ENCODE data around the gene FGD4. TPM values are rescaled to one million over a fixed set of nuclear protein-coding genes. Genes with fewer than 3 reads are reported as not detected.

Gene FGD4
- total RNA-seq, 3 donors from 2014 or later = 0.16 to 0.33 (median 0.22) TPM

DNA sequence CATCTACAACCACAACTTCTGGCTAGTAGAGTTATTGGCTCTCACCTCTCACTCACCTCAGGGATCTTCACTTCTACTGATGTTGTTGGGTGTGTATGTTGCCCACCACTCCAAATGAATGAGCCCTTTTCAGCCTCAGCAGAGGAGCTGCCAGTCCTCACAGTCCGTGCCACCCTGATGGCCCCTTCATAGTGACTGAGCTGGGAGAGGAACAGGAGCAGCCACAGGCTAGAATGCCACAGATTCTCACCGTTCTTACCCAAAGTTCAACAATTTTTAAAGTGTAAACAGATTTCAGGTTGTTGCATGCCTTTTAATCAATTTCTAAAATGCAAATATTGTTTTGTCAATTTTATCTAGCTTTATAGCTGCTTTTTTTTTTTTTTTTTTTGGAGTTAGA, 205.2 kb downstream of the FGD4 start:
- ATAC-seq = no peak
- Mint-ChIP-seq H3K36me3 (ENCODE audit: insufficient read depth) (no peaks in the 10 kb centered on the region), H3K27me3 (ENCODE audit: low read depth) (peaks cover 2% of the 10 kb centered on the region), H3K9me3 (no peaks in the 10 kb centered on the region), H3K4me3 (no peak overlapping the region), H3K4me1 (ENCODE audit: low read depth) (peaks cover 2% of the 10 kb centered on the region)
- no peak for DNase-seq

DNA sequence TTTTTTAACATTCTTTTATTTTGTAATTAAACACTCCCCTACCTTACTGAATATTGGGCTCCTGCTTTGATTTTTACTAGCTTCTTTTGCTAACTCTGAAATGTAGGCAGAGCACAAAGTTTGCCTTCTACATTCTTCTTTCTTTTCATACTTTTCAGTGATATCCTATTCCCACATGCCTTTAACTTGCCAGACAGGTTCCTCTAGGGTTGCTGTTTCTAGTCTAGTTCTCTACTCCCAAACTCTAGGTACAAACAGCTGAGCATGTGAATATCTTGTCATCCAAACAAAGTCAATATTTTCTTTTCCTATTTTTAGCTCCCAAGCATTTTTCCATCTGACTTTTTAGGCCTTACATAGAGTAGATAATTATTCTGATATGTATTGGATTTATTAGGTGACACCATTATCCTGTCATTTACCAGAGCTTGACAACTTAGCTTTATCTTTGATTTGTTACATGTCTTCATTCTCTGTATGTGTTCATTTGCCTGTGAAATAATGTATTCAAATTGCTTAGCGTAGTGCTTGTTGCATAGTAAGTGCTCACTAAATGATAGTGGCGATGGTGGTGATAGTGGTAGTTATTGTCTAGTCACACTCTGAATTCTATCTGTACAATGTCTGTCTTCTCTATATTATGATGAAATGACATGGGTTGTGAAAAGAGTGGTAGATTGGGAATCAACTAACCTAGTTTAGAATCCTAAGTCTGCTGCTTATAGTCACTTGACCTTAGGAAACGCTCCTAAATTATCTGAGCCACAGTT, 206.2 kb downstream of the FGD4 start:
- peaks cover 2% of the 10 kb centered on the region for H3K4me1 Mint-ChIP-seq (ENCODE audit: low read depth)
- H3K4me3 Mint-ChIP-seq = no peak overlapping the region
- H3K27me3 Mint-ChIP-seq (ENCODE audit: low read depth) = peaks cover 2% of the 10 kb centered on the region
- DNase-seq (no peak), ATAC-seq (no peak)
- H3K36me3 Mint-ChIP-seq (ENCODE audit: insufficient read depth) = no peaks in the 10 kb centered on the region
- H3K9me3 Mint-ChIP-seq = no peaks in the 10 kb centered on the region

DNA sequence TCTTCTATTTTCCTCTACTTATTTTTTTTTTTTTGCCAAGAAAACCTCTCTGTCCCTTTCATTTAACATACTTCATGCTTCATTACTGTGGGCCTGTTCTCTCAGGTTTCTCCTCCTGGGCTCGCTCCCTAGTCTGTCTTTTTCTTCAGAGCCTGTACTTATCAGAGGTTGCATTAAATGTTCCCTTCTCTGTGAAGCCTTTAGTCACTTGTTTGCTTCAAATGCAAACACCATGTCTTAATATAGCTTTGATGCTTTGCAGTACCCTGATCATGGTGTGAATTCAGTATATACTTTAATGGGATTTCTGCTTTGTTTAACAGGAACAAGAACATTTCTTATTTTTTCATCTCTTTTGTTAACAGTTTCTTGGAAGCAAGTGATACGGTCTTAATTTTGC, 207.1 kb downstream of the FGD4 start:
- H3K36me3 Mint-ChIP-seq (ENCODE audit: insufficient read depth) = no peaks in the 10 kb centered on the region
- no peaks in the 10 kb centered on the region for H3K9me3 Mint-ChIP-seq
- H3K4me3 Mint-ChIP-seq = no peak overlapping the region
- DNase-seq = no peak
- H3K4me1 Mint-ChIP-seq (ENCODE audit: low read depth) = peaks cover 2% of the 10 kb centered on the region
- H3K27me3 Mint-ChIP-seq (ENCODE audit: low read depth) = peaks cover 2% of the 10 kb centered on the region
- no peak for ATAC-seq

DNA sequence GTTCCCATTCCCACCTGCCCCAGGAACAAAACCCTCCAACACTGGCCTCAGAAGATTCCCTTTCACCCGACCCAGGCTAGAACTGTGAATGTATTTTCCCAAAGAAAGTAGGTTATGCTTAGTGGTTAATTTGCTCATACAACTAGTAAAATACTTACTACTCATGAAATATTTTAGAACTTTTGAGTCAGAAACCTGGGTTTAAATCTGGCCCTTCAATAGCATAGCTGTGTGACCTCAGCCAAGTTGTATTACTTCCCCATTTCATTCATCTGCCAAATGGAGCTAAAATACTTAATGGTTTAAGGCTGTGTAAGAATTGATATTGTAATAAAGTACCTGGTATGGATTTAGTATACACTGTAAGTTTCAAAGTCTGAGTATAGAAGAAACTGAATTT, 210.6 kb downstream of the FGD4 start:
- H3K9me3 Mint-ChIP-seq = no peaks in the 10 kb centered on the region
- peaks cover 2% of the 10 kb centered on the region for H3K36me3 Mint-ChIP-seq (ENCODE audit: insufficient read depth)
- no peak overlapping the region for H3K4me3 Mint-ChIP-seq
- ATAC-seq = no peak
- DNase-seq = no peak
- no peaks in the 10 kb centered on the region for H3K27me3 Mint-ChIP-seq (ENCODE audit: low read depth)
- H3K4me1 Mint-ChIP-seq (ENCODE audit: low read depth) = no peaks in the 10 kb centered on the region

DNA sequence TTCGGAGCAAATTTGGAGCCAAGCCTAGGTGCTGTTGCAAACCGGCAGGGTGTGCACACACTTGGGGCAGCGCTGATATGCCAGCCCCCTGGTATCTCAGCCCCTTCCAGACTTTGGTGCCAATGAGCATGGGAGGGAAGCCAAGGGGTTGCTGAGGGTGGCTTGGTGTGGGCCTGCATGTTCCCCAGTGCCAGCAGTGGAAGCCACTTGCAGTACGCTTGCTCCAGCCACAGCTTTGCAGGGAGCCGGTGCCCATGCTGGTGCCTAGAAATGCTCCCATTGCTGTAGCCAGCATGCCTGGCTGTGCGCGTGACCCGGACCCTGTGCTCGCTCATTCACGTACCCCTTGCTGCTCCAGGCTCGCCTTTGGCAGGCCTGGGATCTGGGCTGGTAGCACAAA, 212.6 kb downstream of the FGD4 start:
- H3K9me3 Mint-ChIP-seq = no peaks in the 10 kb centered on the region
- no peak overlapping the region for H3K4me3 Mint-ChIP-seq
- peaks cover 2% of the 10 kb centered on the region for H3K36me3 Mint-ChIP-seq (ENCODE audit: insufficient read depth)
- DNase-seq (no peak), ATAC-seq (no peak)
- H3K27me3 Mint-ChIP-seq (ENCODE audit: low read depth) = no peaks in the 10 kb centered on the region
- no peaks in the 10 kb centered on the region for H3K4me1 Mint-ChIP-seq (ENCODE audit: low read depth)

DNA sequence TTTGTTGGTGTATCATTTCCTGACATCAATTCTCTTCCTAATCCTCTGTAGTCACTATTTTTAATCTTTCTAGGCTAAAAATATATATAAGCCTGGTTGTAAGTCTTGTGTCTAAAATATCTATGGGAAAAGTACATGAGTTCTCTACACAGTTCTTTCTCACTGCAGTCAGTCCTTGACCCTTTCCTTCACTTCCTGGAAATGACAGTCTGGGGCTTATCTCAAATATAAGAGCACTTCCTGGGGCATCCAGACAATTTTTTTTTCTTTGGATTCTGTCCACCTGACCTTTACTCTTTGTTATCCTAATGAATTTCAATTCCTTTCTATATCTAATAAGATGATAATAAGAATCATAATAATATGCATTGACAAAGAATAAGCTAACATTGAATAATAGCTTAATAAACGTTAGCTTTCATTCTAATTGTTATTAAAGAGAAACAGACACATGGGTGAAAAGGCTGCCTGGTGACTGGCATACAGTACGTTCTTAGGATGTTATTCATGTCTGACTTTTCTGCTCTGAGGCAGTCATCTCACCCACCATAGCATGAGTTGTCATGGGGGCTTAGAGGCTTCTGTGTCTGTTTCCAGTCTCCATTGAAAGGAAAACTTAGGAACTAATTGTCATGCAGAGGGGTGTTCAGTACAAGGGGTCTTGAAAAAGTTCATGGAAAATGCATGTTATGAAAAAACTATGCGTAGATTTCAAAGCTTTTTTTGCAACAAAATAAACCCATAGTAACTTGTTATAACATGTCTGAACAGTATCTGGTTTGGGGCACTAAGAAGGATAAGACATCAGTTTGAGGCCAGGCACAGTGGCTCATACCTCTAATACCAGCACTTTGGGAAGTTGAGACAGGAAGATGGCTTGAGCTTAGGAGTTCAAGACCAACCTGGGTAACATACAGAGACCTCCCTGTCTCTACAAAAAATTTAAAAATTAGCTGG, 213.6 kb downstream of the FGD4 start:
- H3K4me1 Mint-ChIP-seq (ENCODE audit: low read depth) = no peaks in the 10 kb centered on the region
- no peak overlapping the region for H3K4me3 Mint-ChIP-seq
- no peaks in the 10 kb centered on the region for H3K9me3 Mint-ChIP-seq
- DNase-seq (no peak), ATAC-seq (no peak)
- H3K36me3 Mint-ChIP-seq (ENCODE audit: insufficient read depth) = peaks cover 2% of the 10 kb centered on the region
- H3K27me3 Mint-ChIP-seq (ENCODE audit: low read depth) = no peaks in the 10 kb centered on the region

DNA sequence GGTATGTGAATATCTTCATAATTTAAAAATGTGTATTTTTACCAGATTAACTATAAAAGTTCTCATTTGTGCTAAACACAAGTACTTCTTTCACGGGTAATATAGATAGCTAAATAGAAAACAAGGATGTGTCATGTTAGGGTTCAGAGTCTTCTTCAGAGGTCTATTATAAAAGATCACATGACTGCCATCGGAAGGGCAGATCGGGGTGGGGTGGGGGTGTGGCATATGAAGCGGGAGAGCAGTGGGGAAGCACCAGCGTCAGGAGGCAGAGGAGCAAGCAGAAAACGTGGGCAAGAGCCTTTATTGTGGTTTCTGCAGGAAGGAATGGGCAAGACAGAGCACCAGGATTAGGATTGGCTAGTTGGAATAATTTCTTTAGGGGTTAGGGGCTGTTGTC, 216.1 kb downstream of the FGD4 start:
- DNase-seq (no peak), ATAC-seq (no peak)
- no peaks in the 10 kb centered on the region for H3K9me3 Mint-ChIP-seq
- peaks cover 2% of the 10 kb centered on the region for H3K36me3 Mint-ChIP-seq (ENCODE audit: insufficient read depth)
- H3K4me1 Mint-ChIP-seq (ENCODE audit: low read depth) = no peaks in the 10 kb centered on the region
- peaks cover 1% of the 10 kb centered on the region for H3K27me3 Mint-ChIP-seq (ENCODE audit: low read depth)
- H3K4me3 Mint-ChIP-seq = no peak overlapping the region

DNA sequence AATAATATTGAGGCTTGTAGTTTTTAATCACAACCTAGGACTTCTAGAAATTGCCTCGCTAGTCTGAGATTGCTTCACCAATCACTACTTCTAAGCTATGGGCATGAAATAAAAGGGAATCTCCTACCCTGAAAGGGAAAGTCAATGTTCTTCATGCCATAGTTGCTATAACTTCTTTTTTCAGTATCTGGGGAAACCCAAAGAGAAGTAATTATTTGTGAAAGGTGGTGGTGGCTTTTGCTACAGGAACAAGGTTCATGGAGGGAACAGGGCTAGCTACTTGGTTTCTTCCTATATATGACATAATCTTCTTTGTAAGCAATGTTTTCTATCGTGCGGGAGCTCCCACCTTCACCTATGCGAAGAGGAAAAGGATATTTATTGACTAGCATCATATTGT, 218.2 kb downstream of the FGD4 start:
- no peak for DNase-seq
- no peak overlapping the region for H3K4me3 Mint-ChIP-seq
- no peaks in the 10 kb centered on the region for H3K9me3 Mint-ChIP-seq
- ATAC-seq = no peak
- peaks cover 1% of the 10 kb centered on the region for H3K27me3 Mint-ChIP-seq (ENCODE audit: low read depth)
- no peaks in the 10 kb centered on the region for H3K4me1 Mint-ChIP-seq (ENCODE audit: low read depth)
- H3K36me3 Mint-ChIP-seq (ENCODE audit: insufficient read depth) = peaks cover under 1% of the 10 kb centered on the region

DNA sequence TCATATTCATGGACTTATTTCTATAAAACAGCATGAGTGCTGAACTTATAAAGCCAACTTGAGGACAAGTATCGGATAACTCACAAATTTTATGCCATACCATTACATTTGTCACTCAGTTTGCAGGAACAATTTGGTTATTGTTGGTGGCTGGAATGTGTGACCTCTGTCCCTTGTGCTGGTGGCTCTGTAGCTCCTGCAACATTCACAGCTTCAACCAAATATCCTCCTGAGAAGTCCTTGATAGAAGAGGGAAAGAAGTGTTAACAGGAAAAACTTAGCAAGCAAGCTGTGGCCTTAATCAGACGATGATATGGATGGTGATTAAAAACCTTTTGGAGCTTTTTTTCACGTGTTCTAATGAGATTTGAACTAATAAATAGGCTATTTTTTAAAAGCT, 218.8 kb downstream of the FGD4 start:
- Mint-ChIP-seq H3K4me1 (ENCODE audit: low read depth) (no peaks in the 10 kb centered on the region), H3K27me3 (ENCODE audit: low read depth) (peaks cover 1% of the 10 kb centered on the region), H3K9me3 (no peaks in the 10 kb centered on the region), H3K4me3 (no peak overlapping the region), H3K36me3 (ENCODE audit: insufficient read depth) (no peaks in the 10 kb centered on the region)
- no peak for DNase-seq
- ATAC-seq = no peak

DNA sequence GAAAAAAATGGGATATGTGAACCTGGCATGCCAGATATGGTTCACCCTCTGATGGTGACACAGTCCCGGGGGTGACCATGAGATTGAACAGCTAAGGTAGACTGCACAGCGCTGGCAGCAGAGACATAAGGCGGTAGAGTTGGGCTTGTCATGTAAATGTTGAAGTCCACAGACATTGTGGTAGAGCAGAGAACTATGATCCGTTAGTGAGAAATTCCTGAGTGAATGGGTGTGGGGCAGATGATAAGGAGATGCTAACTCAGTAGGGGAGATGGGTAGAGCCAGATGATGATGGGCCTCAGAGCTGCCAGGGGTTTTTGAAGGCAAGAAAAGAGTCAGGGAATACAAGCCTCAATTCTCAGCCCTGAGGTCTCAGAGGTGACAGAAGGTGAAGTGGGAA, 228.6 kb downstream of the FGD4 start:
- Mint-ChIP-seq H3K9me3 (no peaks in the 10 kb centered on the region), H3K4me3 (no peak overlapping the region), H3K27me3 (ENCODE audit: low read depth) (peaks cover 2% of the 10 kb centered on the region), H3K36me3 (ENCODE audit: insufficient read depth) (no peaks in the 10 kb centered on the region), H3K4me1 (ENCODE audit: low read depth) (no peaks in the 10 kb centered on the region)
- ATAC-seq (no peak), DNase-seq (no peak)

DNA sequence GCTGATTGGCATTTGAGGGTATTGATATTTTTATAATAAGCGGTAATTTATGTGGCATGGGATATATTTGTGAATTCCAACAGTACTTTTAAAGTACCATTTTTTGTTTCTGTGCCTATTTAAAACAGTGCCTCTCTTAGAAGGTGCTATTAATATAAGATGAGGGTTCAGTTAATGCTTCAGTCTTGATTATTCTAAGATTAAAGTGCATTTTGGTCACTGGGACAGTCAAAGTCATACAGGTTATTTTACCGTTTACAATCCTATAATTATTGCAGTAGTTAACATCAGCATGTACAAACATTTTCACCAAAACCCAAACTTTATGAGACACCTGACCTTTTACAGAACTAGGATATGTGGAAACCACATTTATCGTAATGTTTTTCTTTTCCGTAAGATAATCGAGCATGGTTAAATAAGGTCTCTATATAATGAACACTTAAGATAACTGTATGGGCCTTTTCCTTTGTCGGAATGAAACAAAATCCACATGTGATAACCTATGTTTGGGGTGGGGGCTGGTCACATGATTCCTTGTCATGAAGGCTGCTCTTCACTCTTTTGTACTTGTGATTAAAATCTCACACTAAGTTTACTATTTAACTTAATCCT, 242.0 kb downstream of the FGD4 start:
- Mint-ChIP-seq H3K4me1 (ENCODE audit: low read depth) (no peaks in the 10 kb centered on the region), H3K27me3 (ENCODE audit: low read depth) (no peaks in the 10 kb centered on the region), H3K4me3 (no peak overlapping the region), H3K36me3 (ENCODE audit: insufficient read depth) (no peaks in the 10 kb centered on the region), H3K9me3 (no peaks in the 10 kb centered on the region)
- DNase-seq (no peak), ATAC-seq (no peak)

DNA sequence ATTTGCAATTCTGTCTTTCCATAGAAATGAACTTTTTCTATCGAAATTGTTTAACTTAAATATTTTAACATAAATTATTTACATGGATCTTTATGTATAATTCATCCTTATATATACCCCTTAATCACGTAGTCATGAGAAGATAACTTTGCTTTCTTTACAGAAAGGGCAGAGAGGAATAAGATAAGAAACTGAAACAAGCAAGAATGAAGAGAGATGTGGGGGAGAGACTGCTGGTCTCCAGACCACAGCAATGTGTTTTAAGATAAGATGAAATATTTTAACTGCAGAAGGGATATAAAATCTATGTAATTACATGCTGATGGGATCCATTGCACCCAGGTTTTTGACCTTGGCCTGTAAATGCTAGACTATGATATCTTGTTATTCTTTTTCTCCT, 245.1 kb downstream of the FGD4 start:
- Mint-ChIP-seq H3K4me1 (ENCODE audit: low read depth) (no peaks in the 10 kb centered on the region), H3K27me3 (ENCODE audit: low read depth) (no peaks in the 10 kb centered on the region), H3K36me3 (ENCODE audit: insufficient read depth) (no peaks in the 10 kb centered on the region), H3K4me3 (no peak overlapping the region), H3K9me3 (no peaks in the 10 kb centered on the region)
- ATAC-seq = no peak
- no peak for DNase-seq

DNA sequence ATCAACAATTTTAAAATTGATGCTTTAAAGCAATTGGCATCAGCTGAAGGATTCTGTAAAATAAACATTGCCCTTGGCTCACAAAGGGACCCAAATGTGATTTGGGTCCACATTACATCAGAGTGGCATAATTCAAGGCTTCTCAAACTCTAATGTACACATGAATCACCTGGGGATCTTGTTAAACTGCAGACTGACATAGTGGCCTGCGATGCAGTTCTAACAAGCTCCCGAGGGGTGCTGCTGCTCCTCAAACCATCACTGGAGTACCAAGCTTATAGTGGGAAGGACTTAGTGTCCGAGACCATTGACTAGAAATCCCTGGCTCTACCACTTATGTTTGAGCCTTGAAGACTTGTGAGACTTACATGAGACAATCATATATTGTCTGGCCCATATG, 247.9 kb downstream of the FGD4 start:
- ATAC-seq = no peak
- no peak for DNase-seq
- Mint-ChIP-seq H3K36me3 (ENCODE audit: insufficient read depth) (no peaks in the 10 kb centered on the region), H3K4me3 (no peak overlapping the region), H3K4me1 (ENCODE audit: low read depth) (no peaks in the 10 kb centered on the region), H3K27me3 (ENCODE audit: low read depth) (no peaks in the 10 kb centered on the region), H3K9me3 (no peaks in the 10 kb centered on the region)

DNA sequence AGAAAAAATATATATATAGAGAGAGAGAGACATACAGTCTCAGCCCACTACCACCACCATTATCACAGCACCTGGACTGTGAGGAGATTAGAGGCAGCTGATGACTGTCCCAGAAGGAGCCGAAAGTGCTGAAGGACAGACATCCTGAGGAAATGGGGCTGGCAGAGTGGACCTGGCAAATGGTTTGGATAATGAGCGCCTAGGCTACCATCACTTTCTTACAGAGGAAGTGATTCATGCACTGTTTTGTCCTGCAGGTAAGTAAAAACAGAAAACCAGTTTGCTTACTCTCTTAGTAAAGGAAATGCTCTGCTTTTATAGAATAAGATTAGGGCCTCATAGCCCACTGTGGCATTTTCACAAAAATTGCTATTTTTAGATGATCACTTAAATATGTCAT, 251.2 kb downstream of the FGD4 start:
- ATAC-seq = no peak
- H3K27me3 Mint-ChIP-seq (ENCODE audit: low read depth) = no peaks in the 10 kb centered on the region
- DNase-seq = no peak
- H3K4me3 Mint-ChIP-seq = no peak overlapping the region
- no peaks in the 10 kb centered on the region for H3K36me3 Mint-ChIP-seq (ENCODE audit: insufficient read depth)
- no peaks in the 10 kb centered on the region for H3K4me1 Mint-ChIP-seq (ENCODE audit: low read depth)
- no peaks in the 10 kb centered on the region for H3K9me3 Mint-ChIP-seq
